Measurements from ENCODE around the gene PCDH9.
A peak's percentile ranks its signal among the peaks of the same experiment; 100 is the strongest.

PCDH9 gene

GRCh38 chr13:66335626-66336025 is 894.5 kb downstream of the PCDH9 start:
- no peak overlapping the region for H3K4me2 ChIP-seq (ENCODE audit: low read length)
- TF ChIP-seq CTCF (IDR thresholded peaks at IDR 0.05; ENCODE audit: low read length) (no peak), EZH2 (IDR thresholded peaks at IDR 0.05; ENCODE audit: borderline replicate concordance, low read length) (no peak)
- H3K27me3 ChIP-seq (ENCODE audit: insufficient read depth, low read length): no peaks in the 10 kb centered on the region
- peaks cover 40% of the 10 kb centered on the region for H3K4me1 ChIP-seq (ENCODE audit: insufficient read depth, low read length, severe bottlenecking)
- H3K9ac ChIP-seq (ENCODE audit: low read length): no peak overlapping the region
- H3K79me2 ChIP-seq (ENCODE audit: insufficient read depth, low read length): no peaks in the 10 kb centered on the region
- H3K36me3 ChIP-seq (ENCODE audit: insufficient read depth, low read length): no peaks in the 10 kb centered on the region
- H2AFZ ChIP-seq (ENCODE audit: low read length): peak overlapping the region; percentile 80
- no peaks in the 10 kb centered on the region for H4K20me1 ChIP-seq (ENCODE audit: insufficient read depth, low read length)
- no peaks in the 10 kb centered on the region for H3K9me2 ChIP-seq (ENCODE audit: low read depth, low read length)
- H3K4me3 ChIP-seq (ENCODE audit: low read depth, low read length, poor library complexity, severe bottlenecking): no peak overlapping the region
- no peaks in the 10 kb centered on the region for H3F3A ChIP-seq (ENCODE audit: insufficient read depth, low read length)
- no peaks in the 10 kb centered on the region for H3K9me3 ChIP-seq (ENCODE audit: low read length)
- H3K27ac ChIP-seq (ENCODE audit: low read depth, low read length, poor library complexity, severe bottlenecking): no peak overlapping the region

- no peaks in the 10 kb centered on the region for H4K20me1 ChIP-seq (ENCODE audit: insufficient read depth, low read length)
- H3K9me3 ChIP-seq (ENCODE audit: low read length): no peaks in the 10 kb centered on the region
- TF ChIP-seq CTCF (IDR thresholded peaks at IDR 0.05; ENCODE audit: low read length) (no peak), EZH2 (IDR thresholded peaks at IDR 0.05; ENCODE audit: borderline replicate concordance, low read length) (no peak)
- no peak overlapping the region for H3K4me3 ChIP-seq (ENCODE audit: low read depth, low read length, poor library complexity, severe bottlenecking)
- no peak overlapping the region; the same call in 1 of the 2 replicates for H3K9ac ChIP-seq (ENCODE audit: low read length)
- peak overlapping the region; percentile 36 for H3K27ac ChIP-seq (ENCODE audit: low read depth, low read length, poor library complexity, severe bottlenecking)
- peak overlapping the region; percentile 32; the same call in 1 of the 2 replicates for H3K4me2 ChIP-seq (ENCODE audit: low read length)
- H3K36me3 ChIP-seq (ENCODE audit: insufficient read depth, low read length): no peaks in the 10 kb centered on the region
- H3K4me1 ChIP-seq (ENCODE audit: insufficient read depth, low read length, severe bottlenecking): peaks cover 40% of the 10 kb centered on the region
- H3F3A ChIP-seq (ENCODE audit: insufficient read depth, low read length): no peaks in the 10 kb centered on the region
- H3K9me2 ChIP-seq (ENCODE audit: low read depth, low read length): no peaks in the 10 kb centered on the region
- peak overlapping the region; percentile 81 for H2AFZ ChIP-seq (ENCODE audit: low read length)
- H3K79me2 ChIP-seq (ENCODE audit: insufficient read depth, low read length): no peaks in the 10 kb centered on the region
- no peaks in the 10 kb centered on the region for H3K27me3 ChIP-seq (ENCODE audit: insufficient read depth, low read length)
These were observed 900.1 kb downstream of the PCDH9 start for GRCh38 chr13:66329988-66330451.

GRCh38 chr13:66328476-66328875 is 901.7 kb downstream of the PCDH9 start:
- Histone ChIP-seq H3K4me3 (ENCODE audit: low read depth, low read length, poor library complexity, severe bottlenecking) (no peak overlapping the region), H3K27ac (ENCODE audit: low read depth, low read length, poor library complexity, severe bottlenecking) (no peak overlapping the region), H3K79me2 (ENCODE audit: insufficient read depth, low read length) (no peaks in the 10 kb centered on the region), H3K36me3 (ENCODE audit: insufficient read depth, low read length) (no peaks in the 10 kb centered on the region), H3K9ac (ENCODE audit: low read length) (no peak overlapping the region), H4K20me1 (ENCODE audit: insufficient read depth, low read length) (no peaks in the 10 kb centered on the region), H3K4me1 (ENCODE audit: insufficient read depth, low read length, severe bottlenecking) (peaks cover 52% of the 10 kb centered on the region), H3K4me2 (ENCODE audit: low read length) (no peak overlapping the region), H3K27me3 (ENCODE audit: insufficient read depth, low read length) (no peaks in the 10 kb centered on the region), H3K9me2 (ENCODE audit: low read depth, low read length) (no peaks in the 10 kb centered on the region), H3F3A (ENCODE audit: insufficient read depth, low read length) (no peaks in the 10 kb centered on the region), H2AFZ (ENCODE audit: low read length) (peak overlapping the region; percentile 82; the same call in 1 of the 2 replicates), H3K9me3 (ENCODE audit: low read length) (no peaks in the 10 kb centered on the region)
- TF ChIP-seq EZH2 (IDR thresholded peaks at IDR 0.05; ENCODE audit: borderline replicate concordance, low read length) (no peak), CTCF (IDR thresholded peaks at IDR 0.05; ENCODE audit: low read length) (no peak)

Data from OCI-LY1 (cell line).